Gastrocnemius medialis (tissue), 4 donors: ENCODE data around the gene SLAMF1. TPM values are rescaled to one million over a fixed set of nuclear protein-coding genes. Genes with fewer than 3 reads are reported as not detected.

Experiments
- ATAC-seq, 2 donors: fragments of 150-250 bp; one replicate each; pipeline ENCODE4 v1.9.1; 2016
- DNase-seq, 2 donors: peaks; one replicate each; pipeline ENCODE4 v3.0.0-alpha.2; 2019
- H3K27ac ChIP-seq, 4 donors: fragments of 200-600 bp; sonication (generic); 1 replicate in 1 of 4; 2 replicates in 3 of 4; pipeline ENCODE4 v1.5.1; 2016 to 2018; ENCODE audit warnings: mild to moderate bottlenecking in 2 of 4, moderate library complexity in 1 of 4
- H3K27me3 ChIP-seq, 3 donors: fragments of 200-600 bp; sonication (generic) in 2 of 3; 1 replicate in 1 of 3; 2 replicates in 2 of 3; pipeline versions ENCODE4 v1.5.1 to v1.6.0; 2016 to 2019; ENCODE audit warnings: mild to moderate bottlenecking in 1 of 3, moderate library complexity in 1 of 3
- H3K36me3 ChIP-seq, 2 donors: fragments of 200-600 bp; sonication (generic) in 1 of 2; one replicate each; pipeline ENCODE4 v1.5.1; 2017 to 2018
- H3K4me1 ChIP-seq, 2 donors: fragments of 200-600 bp; sonication (generic) in 1 of 2; one replicate each; pipeline ENCODE4 v1.5.1; 2016 to 2017; ENCODE audit warnings: mild to moderate bottlenecking in 2 of 2
- H3K4me3 ChIP-seq, 4 donors: fragments of 200-600 bp; sonication (generic) in 3 of 4; 1 replicate in 1 of 4; 2 replicates in 3 of 4; pipeline ENCODE4 v1.5.1; 2016 to 2019; ENCODE audit warnings: mild to moderate bottlenecking in 2 of 4
- H3K9me3 ChIP-seq, 3 donors: fragments of 200-600 bp; sonication (generic) in 2 of 3; 1 replicate in 1 of 3; 2 replicates in 2 of 3; pipeline ENCODE4 v1.5.1; 2016 to 2019
- POLR2A ChIP-seq, 2 donors: fragments of 450-650 bp; IDR thresholded peaks; one replicate each; pipeline ENCODE4 v1.6.1; 2017; ENCODE audit warnings: antibody characterized with exemption in 2 of 2, mild to moderate bottlenecking in 2 of 2, moderate library complexity in 2 of 2
- in situ Hi-C, 4 donors: fragments of 200-750 bp; cut with MboI; loops; one replicate each; pipeline versions ENCODE4 v1.15.0 to v1.8.0; 2017; ENCODE audit warnings: low sequenced_read_pairs in 4 of 4
- intact Hi-C: fragments of 100-400 bp; cut with DNase I; formaldehyde crosslinking; loops from one replicate; pipeline ENCODE4 v1.15.1; 2023; ENCODE audit warnings: low total_unique reads
- total RNA-seq, 4 donors: library from RNA; depleted of rRNA; stranded (reverse); fragments of >200 nt; gene quantifications; one replicate each; pipeline versions ENCODE4 v1.1.0 to v1.2.3, GENCODE V29; 2016
- TF ChIP-seq, protein P1 (sequence below), 5 experiments: fragments of 450-650 bp in 3 of 5; fragments of 200-600 bp in 2 of 5; sonication (generic) in 2 of 5; IDR thresholded peaks in 4 of 5; conservative IDR thresholded peaks in 1 of 5; 1 replicate in 4 of 5; 2 replicates in 1 of 5; pipeline ENCODE4 v1.5.1; 2016 to 2019; ENCODE audit warnings: antibody characterized with exemption in 5 of 5, mild to moderate bottlenecking in 3 of 5, moderate library complexity in 3 of 5

Gene SLAMF1
- total RNA-seq, 4 donors from 2014 or later: not detected

DNA sequence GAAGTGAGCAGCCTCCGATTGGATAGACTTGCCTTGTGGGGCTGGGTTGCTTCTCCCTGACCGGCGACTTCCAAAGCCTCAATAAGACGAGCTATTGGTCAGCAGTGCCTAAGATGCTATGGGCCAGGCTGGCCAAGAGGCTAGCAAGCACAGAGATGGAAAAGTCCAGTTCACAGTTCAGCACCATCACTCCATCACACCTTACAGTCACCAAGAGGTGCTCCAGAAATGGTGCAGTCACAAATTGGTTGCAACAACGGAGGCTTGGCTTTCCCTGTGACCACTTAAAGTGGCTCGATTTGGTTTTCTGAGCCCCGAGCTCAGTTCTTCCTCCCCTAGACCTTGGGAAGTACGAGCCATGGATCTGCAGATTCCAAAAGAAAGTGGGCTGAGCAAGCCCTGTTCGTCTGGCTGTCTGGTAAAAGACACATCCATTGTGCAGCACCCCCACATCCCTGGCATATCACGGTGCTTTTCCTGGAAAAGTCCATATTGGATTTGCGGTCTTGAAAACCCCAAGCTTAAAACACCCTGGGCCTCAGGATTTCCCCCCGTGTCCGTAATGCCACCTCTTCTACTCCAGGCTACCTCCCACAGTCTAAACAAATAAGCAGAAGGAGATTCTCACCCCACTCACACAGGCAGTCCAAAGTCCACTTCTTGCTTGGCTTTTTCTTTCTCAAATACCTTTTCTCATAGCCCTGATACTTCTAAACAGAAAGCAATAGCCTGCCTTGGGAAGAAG, 1.3 kb downstream of the SLAMF1 start:
- ATAC-seq (no peak), DNase-seq (no peak)
- TF ChIP-seq POLR2A (IDR thresholded peaks at IDR 0.05): no peak
- TF ChIP-seq, protein P1, sequence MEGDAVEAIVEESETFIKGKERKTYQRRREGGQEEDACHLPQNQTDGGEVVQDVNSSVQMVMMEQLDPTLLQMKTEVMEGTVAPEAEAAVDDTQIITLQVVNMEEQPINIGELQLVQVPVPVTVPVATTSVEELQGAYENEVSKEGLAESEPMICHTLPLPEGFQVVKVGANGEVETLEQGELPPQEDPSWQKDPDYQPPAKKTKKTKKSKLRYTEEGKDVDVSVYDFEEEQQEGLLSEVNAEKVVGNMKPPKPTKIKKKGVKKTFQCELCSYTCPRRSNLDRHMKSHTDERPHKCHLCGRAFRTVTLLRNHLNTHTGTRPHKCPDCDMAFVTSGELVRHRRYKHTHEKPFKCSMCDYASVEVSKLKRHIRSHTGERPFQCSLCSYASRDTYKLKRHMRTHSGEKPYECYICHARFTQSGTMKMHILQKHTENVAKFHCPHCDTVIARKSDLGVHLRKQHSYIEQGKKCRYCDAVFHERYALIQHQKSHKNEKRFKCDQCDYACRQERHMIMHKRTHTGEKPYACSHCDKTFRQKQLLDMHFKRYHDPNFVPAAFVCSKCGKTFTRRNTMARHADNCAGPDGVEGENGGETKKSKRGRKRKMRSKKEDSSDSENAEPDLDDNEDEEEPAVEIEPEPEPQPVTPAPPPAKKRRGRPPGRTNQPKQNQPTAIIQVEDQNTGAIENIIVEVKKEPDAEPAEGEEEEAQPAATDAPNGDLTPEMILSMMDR (IDR thresholded peaks at IDR 0.05 in 4 of 5, conservative IDR thresholded peaks at IDR 0.05 in 1 of 5): no peak
- Histone ChIP-seq H3K27me3 (no peaks in the 10 kb centered on the region), H3K27ac (no peak overlapping the region), H3K4me3 (no peak overlapping the region), H3K9me3 (no peaks in the 10 kb centered on the region), H3K36me3 (no peaks in the 10 kb centered on the region), H3K4me1 (no peaks in the 10 kb centered on the region)
- in situ Hi-C loops (no loop called here), intact Hi-C loops (no loop called here)

DNA sequence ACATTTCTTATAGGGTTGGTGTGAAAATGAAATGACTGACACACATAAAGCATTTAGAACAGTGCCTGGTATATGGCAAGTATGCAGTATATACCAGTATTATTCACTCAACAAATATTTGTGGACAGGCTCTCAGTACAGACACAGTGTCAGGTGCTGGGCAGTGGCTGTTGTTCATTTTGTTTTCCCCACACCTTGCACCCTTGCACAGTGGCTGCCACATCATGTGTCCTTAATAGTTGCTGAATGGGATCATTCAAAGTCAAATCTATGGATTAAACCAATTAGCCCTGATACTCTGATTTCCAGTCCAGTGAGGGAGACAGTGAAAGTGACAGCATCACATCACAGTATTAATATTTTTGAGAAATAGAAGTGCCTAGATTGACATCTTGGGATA, 2.4 kb downstream of the SLAMF1 start:
- DNase-seq (no peak), ATAC-seq (no peak)
- H3K27ac ChIP-seq: no peak overlapping the region
- in situ Hi-C loops: no loop called here
- no peak overlapping the region for H3K4me3 ChIP-seq
- TF ChIP-seq POLR2A (IDR thresholded peaks at IDR 0.05): no peak
- TF ChIP-seq, protein P1 (IDR thresholded peaks at IDR 0.05 in 4 of 5, conservative IDR thresholded peaks at IDR 0.05 in 1 of 5): no peak
- H3K27me3 ChIP-seq: no peaks in the 10 kb centered on the region
- intact Hi-C loops: no loop called here
- no peaks in the 10 kb centered on the region for H3K36me3 ChIP-seq
- H3K4me1 ChIP-seq: no peaks in the 10 kb centered on the region
- no peaks in the 10 kb centered on the region for H3K9me3 ChIP-seq

DNA sequence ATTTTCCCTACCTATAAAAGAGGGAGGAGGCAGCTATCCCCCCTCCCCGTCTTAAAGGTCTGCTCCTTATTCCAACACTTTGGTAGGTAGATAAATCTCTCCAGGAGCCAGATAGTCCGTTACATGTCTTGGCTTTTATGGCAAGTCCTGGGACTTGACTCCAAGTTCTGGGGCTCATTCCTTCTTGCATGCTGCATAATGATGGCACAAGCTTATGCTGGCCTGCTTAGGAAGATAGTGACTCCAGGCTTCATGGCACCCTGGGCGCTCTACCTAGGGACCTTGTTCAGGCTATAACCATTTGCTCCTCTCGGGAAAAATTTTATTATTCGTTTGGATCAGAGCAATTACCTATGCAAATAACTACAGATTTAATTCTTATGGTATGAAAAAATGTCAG, 3.7 kb downstream of the SLAMF1 start:
- no peaks in the 10 kb centered on the region for H3K9me3 ChIP-seq
- in situ Hi-C loops (no loop called here), intact Hi-C loops (no loop called here)
- TF ChIP-seq POLR2A (IDR thresholded peaks at IDR 0.05): no peak
- TF ChIP-seq, protein P1 (IDR thresholded peaks at IDR 0.05 in 4 of 5, conservative IDR thresholded peaks at IDR 0.05 in 1 of 5): no peak
- ATAC-seq (no peak), DNase-seq (no peak)
- H3K4me1 ChIP-seq: no peaks in the 10 kb centered on the region
- H3K4me3 ChIP-seq: no peak overlapping the region
- H3K27ac ChIP-seq: no peak overlapping the region
- H3K27me3 ChIP-seq: no peaks in the 10 kb centered on the region
- H3K36me3 ChIP-seq: no peaks in the 10 kb centered on the region

DNA sequence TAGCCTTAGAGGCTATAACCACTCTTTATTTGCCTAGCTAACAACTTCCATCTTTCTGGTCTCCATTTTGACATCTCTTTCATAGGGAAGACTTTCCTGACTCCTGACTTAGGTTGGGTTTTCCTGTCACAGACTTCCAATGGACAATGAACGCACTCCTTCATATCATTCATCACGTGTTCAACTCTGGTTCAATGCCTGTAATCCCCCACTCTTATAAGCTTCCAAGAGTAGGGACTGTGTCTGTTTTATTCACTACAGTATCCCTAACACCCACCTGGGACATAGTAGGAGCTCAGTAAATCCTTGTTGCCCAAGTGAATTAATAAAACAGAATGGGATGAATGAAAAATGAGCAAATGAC, 4.6 kb downstream of the SLAMF1 start:
- Histone ChIP-seq H3K27ac (no peak overlapping the region), H3K27me3 (no peaks in the 10 kb centered on the region), H3K4me3 (no peak overlapping the region), H3K36me3 (no peaks in the 10 kb centered on the region), H3K9me3 (no peaks in the 10 kb centered on the region), H3K4me1 (no peaks in the 10 kb centered on the region)
- ATAC-seq (no peak), DNase-seq (no peak)
- TF ChIP-seq POLR2A (IDR thresholded peaks at IDR 0.05): no peak
- TF ChIP-seq, protein P1 (IDR thresholded peaks at IDR 0.05 in 4 of 5, conservative IDR thresholded peaks at IDR 0.05 in 1 of 5): no peak
- in situ Hi-C loops: no loop called here
- intact Hi-C loops: no loop called here
